DMS114 treated with DMSO at 0.1 percent for 48 hours (cell line): ENCODE measurements around the gene BIRC7.
A peak's percentile ranks its signal among the peaks of the same experiment; 100 is the strongest.
"Not testable (repeated sequence)": the region's sequence is repeated elsewhere in the genome, so short reads cannot be mapped to it uniquely, and the experiment has no call there.

ENCODE experiments used
- DNase-seq: peaks from one replicate; lab custom pipeline; 2025; ENCODE audit not compliant: unreplicated experiment; lab: John Stamatoyannopoulos, UW

BIRC7 gene

GRCh38 chr20:63206878-63207277 lies 28.8 kb upstream of the BIRC7 start:
- no peak for DNase-seq

- no peak for DNase-seq
These were observed 27.3 kb upstream of the BIRC7 start for GRCh38 chr20:63208346-63208909.

- no peak for DNase-seq
These were observed 25.6 kb upstream of the BIRC7 start for GRCh38 chr20:63210011-63210605.

GRCh38 chr20:63212393-63212730 lies 23.3 kb upstream of the BIRC7 start:
- DNase-seq: no peak

GRCh38 chr20:63212792-63213191 lies 22.9 kb upstream of the BIRC7 start:
- no peak for DNase-seq

- no peak for DNase-seq
These were observed 21.2 kb upstream of the BIRC7 start for GRCh38 chr20:63214514-63214913.

GRCh38 chr20:63215101-63216040 lies 20.3 kb upstream of the BIRC7 start:
- peak; percentile 19 for DNase-seq

GRCh38 chr20:63216041-63216848 lies 19.5 kb upstream of the BIRC7 start, which contains the start of gene YTHDF1:
TSS of gene YTHDF1 (minus strand) at chr20:63216131. CDS start at chr20:63215892, 239 bp downstream.
- DNase-seq: peak; percentile 84

GRCh38 chr20:63216849-63217471 lies 18.7 kb upstream of the BIRC7 start:
- no peak for DNase-seq

GRCh38 chr20:63217706-63218105 lies 18.0 kb upstream of the BIRC7 start:
- no peak for DNase-seq

GRCh38 chr20:63218701-63219446 lies 16.8 kb upstream of the BIRC7 start:
- no peak for DNase-seq

GRCh38 chr20:63219447-63219821 lies 16.3 kb upstream of the BIRC7 start:
- DNase-seq: no peak

GRCh38 chr20:63219866-63220521 lies 15.7 kb upstream of the BIRC7 start:
- no peak for DNase-seq

- no peak for DNase-seq
These were observed 14.9 kb upstream of the BIRC7 start for GRCh38 chr20:63220696-63221399.

- DNase-seq: not testable (repeated sequence)
These were observed 14.2 kb upstream of the BIRC7 start for GRCh38 chr20:63221400-63222053.

GRCh38 chr20:63222541-63222940 lies 13.2 kb upstream of the BIRC7 start:
- no peak for DNase-seq

- no peak for DNase-seq
These were observed 12.4 kb upstream of the BIRC7 start for GRCh38 chr20:63223121-63223825.

GRCh38 chr20:63223826-63224207 lies 11.9 kb upstream of the BIRC7 start:
- DNase-seq: no peak
